Thyroid gland (tissue), 4 donors: ENCODE measurements around the gene BCR. TPM values are rescaled to one million over a fixed set of nuclear protein-coding genes. Genes with fewer than 3 reads are reported as not detected.
A peak's percentile ranks its signal among the peaks of the same experiment; 100 is the strongest.

ENCODE experiments used
- DNase-seq, 2 donors: peaks; one replicate each; pipeline ENCODE4 v3.0.0-alpha.2; 2019
- H3K27ac ChIP-seq, 3 donors: fragments of 200-600 bp; sonication (generic); 1 replicate in 2 of 3; 2 replicates in 1 of 3; pipeline ENCODE4 v1.5.1; 2016 to 2019; ENCODE audit warnings: mild to moderate bottlenecking in 1 of 3, moderate library complexity in 1 of 3
- H3K27me3 ChIP-seq: fragments of 200-600 bp; sonication (generic); one replicate; pipeline ENCODE4 v1.5.1; 2019
- H3K36me3 ChIP-seq, 2 donors: fragments of 200-600 bp; sonication (generic); one replicate each; pipeline ENCODE4 v1.5.1; 2016 to 2019
- H3K4me1 ChIP-seq, 2 donors: fragments of 200-600 bp; sonication (generic); one replicate each; pipeline ENCODE4 v1.5.1; 2017 to 2019
- H3K4me3 ChIP-seq, 3 donors: fragments of 200-600 bp; sonication (generic); replicated peaks in 1 of 3; 1 replicate in 2 of 3; 2 replicates in 1 of 3; pipeline ENCODE4 v1.5.1; 2016; ENCODE audit warnings: mild to moderate bottlenecking in 1 of 3
- H3K9me3 ChIP-seq: fragments of 200-600 bp; sonication (generic); one replicate; pipeline ENCODE4 v1.5.1; 2017
- CTCF ChIP-seq, 6 experiments: fragments of 200-600 bp in 3 of 6; fragments of 450-650 bp in 3 of 6; sonication (generic) in 3 of 6; IDR thresholded peaks; one replicate each; pipeline ENCODE4 v1.5.1; 2016 to 2019; ENCODE audit warnings: antibody characterized with exemption in 6 of 6, mild to moderate bottlenecking in 2 of 6, inconsistent platforms in 1 of 6, moderate library complexity in 1 of 6
- POLR2A ChIP-seq, 2 donors: fragments of 450-650 bp; IDR thresholded peaks; one replicate each; pipeline ENCODE4 v1.6.1; 2017; ENCODE audit warnings: antibody characterized with exemption in 2 of 2, mild to moderate bottlenecking in 2 of 2, moderate library complexity in 1 of 2
- WGBS, 2 donors: methylation state at CpG; one replicate each; pipeline ENCODE4 v1.1.5; 2017; 5-methylcytosine and 5-hydroxymethylcytosine counted together
- intact Hi-C: fragments of 100-400 bp; cut with DNase I; formaldehyde crosslinking; loops from one replicate; pipeline ENCODE4 v1.15.1; 2023
- total RNA-seq, 4 donors: library from RNA; depleted of rRNA; stranded (reverse); fragments of >200 nt; gene quantifications; one replicate each; pipeline ENCODE4 v1.2.3, GENCODE V29; 2016

BCR gene
- total RNA-seq, 4 donors from 2014 or later, result 80.1 to 127 (median 87.7) TPM

DNA sequence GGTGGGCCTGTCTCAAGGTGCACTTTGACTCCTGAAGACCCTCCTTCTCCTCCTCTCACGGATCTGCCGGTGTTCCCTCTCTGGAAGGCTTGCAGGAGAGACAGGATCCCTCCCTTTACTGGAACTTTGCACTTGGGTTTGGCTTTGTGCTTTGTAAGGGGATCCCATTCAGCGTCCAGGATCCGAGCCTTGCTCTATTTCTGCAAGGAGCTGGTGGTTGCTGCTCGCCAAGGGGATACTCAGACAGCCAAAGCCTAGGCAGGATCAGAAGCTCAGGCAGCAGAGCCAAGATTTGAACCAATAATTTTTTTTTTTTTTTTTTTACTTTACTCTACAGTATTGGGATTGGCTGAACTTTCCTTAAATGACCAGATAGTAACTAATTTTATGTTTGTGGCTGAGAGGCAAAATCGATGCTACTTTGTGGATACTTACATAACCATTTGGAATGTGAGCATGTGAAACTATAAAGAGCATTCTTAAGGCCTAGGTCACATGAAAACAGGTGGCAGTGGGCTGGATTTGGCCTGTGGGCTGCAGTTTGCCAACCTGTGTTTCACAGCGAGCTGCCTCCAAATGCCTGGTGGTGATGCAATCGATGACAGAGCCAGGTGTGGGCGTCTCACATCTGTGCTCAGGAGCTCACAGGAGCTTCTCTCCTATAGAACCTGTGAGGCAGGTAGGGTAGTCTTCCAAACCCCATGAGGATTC lies 25.2 kb downstream of the BCR start:
- intact Hi-C loops, result no loop called here
- peaks cover 62 to 76% of the 10 kb centered on the region in 2 donors for H3K4me1 ChIP-seq

DNA sequence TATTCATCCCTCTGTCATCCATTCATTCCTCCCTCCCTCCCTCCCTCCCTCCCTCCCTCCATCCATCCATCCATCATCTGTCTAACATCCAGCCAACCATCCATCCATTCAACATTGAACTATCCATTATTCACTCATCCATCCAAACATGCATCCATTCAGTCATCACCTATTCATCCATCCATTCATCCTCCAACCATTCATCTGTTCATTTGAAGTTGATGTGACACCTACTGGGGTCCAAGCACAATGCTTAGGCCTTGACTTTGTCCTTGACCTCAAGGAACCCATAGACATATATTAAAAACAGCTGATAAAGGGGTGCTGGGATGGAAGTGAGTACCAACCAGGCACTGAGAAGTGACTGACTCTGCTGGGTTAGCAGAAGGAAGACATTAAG lies 26.6 kb downstream of the BCR start:
- Histone ChIP-seq H3K4me3 (no peak overlapping the region), H3K9me3 (no peaks in the 10 kb centered on the region), H3K27me3 (no peaks in the 10 kb centered on the region), H3K27ac (peak overlapping the region in 1 of 3 donors; percentile 55), H3K36me3 (no peaks in the 10 kb centered on the region), H3K4me1 (peaks cover 56 to 73% of the 10 kb centered on the region in 2 donors)
- TF ChIP-seq POLR2A (IDR thresholded peaks at IDR 0.05) (no peak), CTCF (IDR thresholded peaks at IDR 0.05) (no peak)
- intact Hi-C loops, result no loop called here
- no peak for DNase-seq

More for the DNA sequence above, 25.2 kb downstream of the BCR start:
- TF ChIP-seq POLR2A (IDR thresholded peaks at IDR 0.05) (no peak), CTCF (IDR thresholded peaks at IDR 0.05) (no peak)
- WGBS, 2 donors, result 46 to 50% methylated on average over 9 of the region's 9 CpGs
- Histone ChIP-seq H3K27me3 (no peaks in the 10 kb centered on the region), H3K9me3 (no peaks in the 10 kb centered on the region), H3K4me3 (no peak overlapping the region), H3K36me3 (no peaks in the 10 kb centered on the region), H3K27ac (peak overlapping the region; percentile 61 to 86 (median 74))
- DNase-seq, result peak; percentile 65 to 78

GRCh38 chr22:23207729-23208393 lies 27.6 kb downstream of the BCR start:
- no peak for TF ChIP-seq CTCF (IDR thresholded peaks at IDR 0.05)
- TF ChIP-seq POLR2A (IDR thresholded peaks at IDR 0.05), result no peak
- 40 to 44% methylated on average over 9 to 11 of the region's 11 CpGs for WGBS, 2 donors
- H3K9me3 ChIP-seq, result no peaks in the 10 kb centered on the region
- peak overlapping the region in 2 of 3 donors; percentile 46 to 55 for H3K27ac ChIP-seq
- no peaks in the 10 kb centered on the region for H3K36me3 ChIP-seq
- no peaks in the 10 kb centered on the region for H3K27me3 ChIP-seq
- H3K4me3 ChIP-seq, result no peak overlapping the region
- H3K4me1 ChIP-seq, result peaks cover 65 to 82% of the 10 kb centered on the region in 2 donors
- intact Hi-C loops, result no loop called here
- DNase-seq, result peak; percentile 89 to 91

DNA sequence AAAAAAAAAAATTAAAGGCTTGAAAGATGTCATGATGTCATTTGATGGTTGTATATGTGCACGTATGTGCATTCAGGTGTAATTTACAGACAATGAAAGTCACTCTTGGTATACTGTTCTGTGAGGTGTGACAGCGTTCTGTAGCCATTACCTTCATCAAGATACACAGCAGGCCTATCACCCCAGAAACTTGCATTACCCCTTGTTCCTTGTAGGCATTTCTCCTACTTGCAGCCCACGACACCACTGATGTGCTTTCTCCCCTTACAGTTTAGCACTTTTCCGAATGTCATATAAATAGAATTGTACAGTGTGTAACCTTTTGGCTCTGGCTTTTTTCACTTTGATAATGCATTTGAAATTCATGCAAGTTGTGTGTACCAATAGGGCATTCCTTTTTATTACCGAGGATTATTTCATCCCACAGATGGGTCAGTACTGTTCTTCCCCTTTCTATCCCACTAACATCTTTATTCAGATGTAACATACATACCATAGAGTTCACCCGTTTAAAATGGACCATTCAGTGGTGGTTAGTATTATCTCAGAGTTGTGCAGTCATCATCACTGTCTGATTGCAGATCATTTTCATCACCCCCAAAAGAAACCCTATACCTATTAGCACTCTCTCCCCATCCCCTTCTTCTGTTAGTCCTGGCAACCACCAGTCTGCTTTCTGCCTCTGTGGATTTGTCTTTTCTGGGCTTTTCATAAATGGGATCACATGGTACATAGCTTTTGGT lies 30.3 kb downstream of the BCR start:
- no peak overlapping the region for H3K4me3 ChIP-seq
- intact Hi-C loops, result no loop called here
- H3K27ac ChIP-seq, result peak overlapping the region in 1 of 3 donors; percentile 29
- H3K4me1 ChIP-seq, result peaks cover 55 to 82% of the 10 kb centered on the region in 2 donors
- H3K9me3 ChIP-seq, result no peaks in the 10 kb centered on the region
- 91% methylated on average over 6 of the region's 6 CpGs for WGBS, 2 donors
- H3K27me3 ChIP-seq, result no peaks in the 10 kb centered on the region
- no peak for DNase-seq
- no peaks in the 10 kb centered on the region for H3K36me3 ChIP-seq
- no peak for TF ChIP-seq CTCF (IDR thresholded peaks at IDR 0.05)
- TF ChIP-seq POLR2A (IDR thresholded peaks at IDR 0.05), result no peak
